ENCODE measurements around the gene LRP1-AS.

The LRP1-AS gene

DNA sequence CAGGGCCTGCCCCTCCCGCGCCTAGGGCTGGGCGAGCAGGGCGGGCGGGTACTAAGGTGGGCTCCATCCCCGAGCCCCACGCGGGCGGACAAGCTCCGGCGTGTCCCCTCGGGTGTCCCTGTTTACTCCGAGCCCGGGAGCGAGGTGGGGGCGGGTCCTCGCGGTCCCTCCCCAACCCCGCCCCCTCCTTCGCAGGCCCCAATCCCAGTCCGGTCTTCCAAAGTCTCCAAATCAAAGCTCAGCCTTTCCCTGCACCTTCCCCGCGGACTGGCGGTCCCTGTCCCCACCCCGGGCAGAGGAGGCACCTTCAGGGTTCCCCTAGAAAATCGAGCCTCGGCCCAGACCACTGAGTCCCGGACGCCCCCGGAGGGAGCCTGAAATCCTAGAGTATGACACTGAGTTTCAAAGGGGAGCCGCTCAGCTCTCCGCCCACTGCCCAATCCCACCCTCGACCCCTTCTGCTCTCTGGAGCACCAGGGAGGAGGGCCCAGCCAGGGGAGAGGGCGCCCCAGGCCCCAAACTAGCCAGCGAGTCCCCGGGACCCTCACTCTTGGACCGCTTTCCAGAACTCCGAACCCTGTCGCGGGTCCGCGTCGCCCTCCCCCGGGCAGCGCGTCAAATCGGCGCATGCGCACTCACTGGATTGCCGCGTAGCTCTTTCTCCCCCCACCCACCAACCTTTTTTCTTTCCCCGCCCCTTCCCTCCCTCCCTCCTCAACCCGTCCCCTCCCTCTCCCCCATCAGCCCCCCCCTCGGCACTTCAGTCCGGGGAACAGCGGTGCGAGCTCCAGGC is 19.5 kb downstream of the LRP1-AS start, which contains the start of gene LRP1:
TSS of gene LRP1 (plus strand) at position 758 of the 793 bp plus-strand sequence. CDS start 482 bp downstream, outside the sequence.
- no peak for TF ChIP-seq SIN3A (IDR thresholded peaks at IDR 0.05; ENCODE audit: borderline replicate concordance, insufficient read depth, low read length)
- peak; percentile 67 for TF ChIP-seq FOXP2 (optimal IDR thresholded peaks at IDR 0.05; ENCODE audit: borderline replicate concordance, extremely low read depth, extremely low read length, insufficient read depth)
- TF ChIP-seq POLR2AphosphoS5 (IDR thresholded peaks at IDR 0.05; ENCODE audit: low read depth, low read length) = peak; percentile 54; the same call in 1 of the 2 replicates

DNA sequence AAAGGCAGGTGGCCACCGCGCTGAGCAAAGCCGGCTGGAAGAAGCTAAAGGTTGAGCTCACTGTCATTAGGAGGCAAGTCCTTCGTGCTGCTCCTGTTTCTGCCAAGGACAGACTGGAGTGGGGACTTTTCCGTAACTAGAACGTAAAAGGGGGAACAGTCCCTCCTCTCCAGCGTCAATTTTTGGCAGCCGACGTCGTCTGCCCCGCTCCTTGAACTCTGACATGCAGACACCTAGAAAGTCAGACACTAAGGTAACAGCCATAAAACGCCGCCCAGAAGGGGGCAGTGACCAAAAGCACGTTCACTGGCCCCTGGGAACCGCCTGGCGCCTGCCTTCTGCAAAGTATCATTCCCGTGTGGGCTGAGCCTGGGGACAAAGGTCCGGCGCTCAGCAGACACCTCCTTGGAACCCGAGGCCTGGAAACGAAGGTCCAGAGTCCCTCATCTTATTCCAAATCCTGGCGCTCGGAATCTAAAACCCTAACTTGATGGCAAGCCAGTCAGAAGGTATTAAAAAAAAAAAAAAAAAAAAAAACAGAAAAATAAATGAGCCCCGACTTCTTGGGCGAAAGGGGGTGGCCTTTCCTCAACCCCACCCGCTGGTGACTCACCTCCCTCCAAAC is 20.2 kb downstream of the LRP1-AS start:
- TF ChIP-seq SIN3A (IDR thresholded peaks at IDR 0.05; ENCODE audit: borderline replicate concordance, insufficient read depth, low read length) = no peak
- TF ChIP-seq TAF1 (IDR thresholded peaks at IDR 0.05; ENCODE audit: borderline replicate concordance, insufficient read depth, low read length) = no peak
- TF ChIP-seq FOXP2 (optimal IDR thresholded peaks at IDR 0.05; ENCODE audit: borderline replicate concordance, extremely low read depth, extremely low read length, insufficient read depth) = no peak
- TF ChIP-seq POLR2AphosphoS5 (IDR thresholded peaks at IDR 0.05; ENCODE audit: low read depth, low read length) = no peak
- TF ChIP-seq, protein P1, sequence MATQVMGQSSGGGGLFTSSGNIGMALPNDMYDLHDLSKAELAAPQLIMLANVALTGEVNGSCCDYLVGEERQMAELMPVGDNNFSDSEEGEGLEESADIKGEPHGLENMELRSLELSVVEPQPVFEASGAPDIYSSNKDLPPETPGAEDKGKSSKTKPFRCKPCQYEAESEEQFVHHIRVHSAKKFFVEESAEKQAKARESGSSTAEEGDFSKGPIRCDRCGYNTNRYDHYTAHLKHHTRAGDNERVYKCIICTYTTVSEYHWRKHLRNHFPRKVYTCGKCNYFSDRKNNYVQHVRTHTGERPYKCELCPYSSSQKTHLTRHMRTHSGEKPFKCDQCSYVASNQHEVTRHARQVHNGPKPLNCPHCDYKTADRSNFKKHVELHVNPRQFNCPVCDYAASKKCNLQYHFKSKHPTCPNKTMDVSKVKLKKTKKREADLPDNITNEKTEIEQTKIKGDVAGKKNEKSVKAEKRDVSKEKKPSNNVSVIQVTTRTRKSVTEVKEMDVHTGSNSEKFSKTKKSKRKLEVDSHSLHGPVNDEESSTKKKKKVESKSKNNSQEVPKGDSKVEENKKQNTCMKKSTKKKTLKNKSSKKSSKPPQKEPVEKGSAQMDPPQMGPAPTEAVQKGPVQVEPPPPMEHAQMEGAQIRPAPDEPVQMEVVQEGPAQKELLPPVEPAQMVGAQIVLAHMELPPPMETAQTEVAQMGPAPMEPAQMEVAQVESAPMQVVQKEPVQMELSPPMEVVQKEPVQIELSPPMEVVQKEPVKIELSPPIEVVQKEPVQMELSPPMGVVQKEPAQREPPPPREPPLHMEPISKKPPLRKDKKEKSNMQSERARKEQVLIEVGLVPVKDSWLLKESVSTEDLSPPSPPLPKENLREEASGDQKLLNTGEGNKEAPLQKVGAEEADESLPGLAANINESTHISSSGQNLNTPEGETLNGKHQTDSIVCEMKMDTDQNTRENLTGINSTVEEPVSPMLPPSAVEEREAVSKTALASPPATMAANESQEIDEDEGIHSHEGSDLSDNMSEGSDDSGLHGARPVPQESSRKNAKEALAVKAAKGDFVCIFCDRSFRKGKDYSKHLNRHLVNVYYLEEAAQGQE (IDR thresholded peaks at IDR 0.05; ENCODE audit: insufficient read depth in 1 of 2, low read depth in 2 of 2, low read length in 2 of 2) = no peak

DNA sequence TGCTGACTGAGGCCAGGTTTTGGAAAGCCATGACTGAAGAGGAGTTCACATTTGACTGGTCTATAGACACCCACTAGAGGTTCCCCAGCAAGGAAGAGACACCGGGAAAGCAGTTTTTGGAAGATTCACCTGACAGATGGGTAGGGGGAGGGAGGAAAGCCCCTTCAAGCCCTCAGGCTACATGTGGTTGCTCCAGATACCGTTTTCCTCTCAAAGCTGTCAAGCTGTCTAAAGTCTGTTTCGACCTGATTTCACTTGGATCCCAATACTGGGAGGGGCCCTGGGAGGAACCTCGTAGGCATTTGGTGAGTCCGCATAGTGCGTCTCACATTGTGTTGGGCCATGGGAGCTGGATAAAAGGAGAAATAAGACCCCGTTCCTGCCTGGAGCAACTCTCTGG is 20.9 kb downstream of the LRP1-AS start:
- no peak for TF ChIP-seq TAF1 (IDR thresholded peaks at IDR 0.05; ENCODE audit: borderline replicate concordance, insufficient read depth, low read length)
- TF ChIP-seq POLR2AphosphoS5 (IDR thresholded peaks at IDR 0.05; ENCODE audit: low read depth, low read length) = no peak

DNA sequence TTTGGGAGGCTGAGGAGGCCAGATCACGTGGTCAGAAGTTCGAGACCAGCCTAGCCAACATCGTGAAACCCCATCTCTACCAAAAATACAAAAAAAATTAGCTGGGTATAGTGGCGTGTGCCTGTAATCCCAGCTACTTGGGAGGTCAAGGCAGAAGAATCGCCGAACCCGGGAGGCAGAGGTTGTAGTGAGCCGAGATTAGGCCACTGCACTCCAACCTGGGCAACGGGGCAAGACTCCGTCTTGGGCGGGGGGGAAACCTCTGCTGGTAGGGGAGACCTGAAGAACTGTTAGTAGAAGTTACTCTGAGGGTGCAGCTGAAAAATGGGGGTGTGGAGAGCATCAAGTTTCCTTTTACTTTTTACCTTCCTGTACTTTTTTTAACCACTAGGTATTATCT is 21.4 kb downstream of the LRP1-AS start:
- TF ChIP-seq FOXP2 (optimal IDR thresholded peaks at IDR 0.05; ENCODE audit: borderline replicate concordance, extremely low read depth, extremely low read length, insufficient read depth) = no peak
- TF ChIP-seq, protein P1 (IDR thresholded peaks at IDR 0.05; ENCODE audit: insufficient read depth in 1 of 2, low read depth in 2 of 2, low read length in 2 of 2) = no peak
- TF ChIP-seq SIN3A (IDR thresholded peaks at IDR 0.05; ENCODE audit: borderline replicate concordance, insufficient read depth, low read length) = no peak
- no peak for TF ChIP-seq TAF1 (IDR thresholded peaks at IDR 0.05; ENCODE audit: borderline replicate concordance, insufficient read depth, low read length)
- no peak for TF ChIP-seq POLR2AphosphoS5 (IDR thresholded peaks at IDR 0.05; ENCODE audit: low read depth, low read length)

DNA sequence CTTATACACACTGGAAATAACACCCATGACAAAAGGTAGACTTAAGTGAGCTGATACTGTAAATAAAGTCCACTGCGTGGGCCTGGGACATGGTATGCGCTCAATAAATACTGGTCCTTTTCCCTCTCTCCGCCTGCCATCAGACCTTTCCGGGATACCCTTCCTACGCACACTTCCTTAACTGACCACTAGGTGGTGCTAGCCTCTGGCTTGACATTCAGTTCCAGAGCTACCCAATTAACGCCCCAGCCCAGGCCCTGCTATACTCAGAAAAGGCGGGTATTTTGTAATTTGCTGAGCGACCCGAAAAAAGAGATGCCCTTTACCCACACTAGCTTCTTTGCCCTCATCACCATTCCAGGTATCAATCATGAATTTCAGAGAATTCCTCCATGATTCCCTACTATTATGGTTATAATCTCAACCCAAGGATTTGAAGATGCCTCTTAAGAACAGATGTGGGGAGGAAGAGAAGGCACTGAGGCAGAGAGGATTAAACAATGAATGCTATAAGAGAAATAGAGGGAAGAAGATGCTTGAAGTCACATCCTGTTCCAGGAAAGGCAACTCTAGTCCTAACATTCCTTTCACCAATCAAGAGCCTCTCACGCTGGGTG is 23.1 kb downstream of the LRP1-AS start:
- TF ChIP-seq POLR2AphosphoS5 (IDR thresholded peaks at IDR 0.05; ENCODE audit: low read depth, low read length) (no peak), FOXP2 (optimal IDR thresholded peaks at IDR 0.05; ENCODE audit: borderline replicate concordance, extremely low read depth, extremely low read length, insufficient read depth) (no peak), TAF1 (IDR thresholded peaks at IDR 0.05; ENCODE audit: borderline replicate concordance, insufficient read depth, low read length) (no peak), SIN3A (IDR thresholded peaks at IDR 0.05; ENCODE audit: borderline replicate concordance, insufficient read depth, low read length) (no peak)
- TF ChIP-seq, protein P1 (IDR thresholded peaks at IDR 0.05; ENCODE audit: insufficient read depth in 1 of 2, low read depth in 2 of 2, low read length in 2 of 2) = no peak

Data from PFSK-1 (cell line).